ENCODE measurements around the gene TOLLIP.

TOLLIP gene

GRCh38 chr11:1232021-1232882, 77.2 kb downstream of the TOLLIP start:
- DNase-seq (ENCODE audit: low read depth in 2 of 2), result no peak

DNA sequence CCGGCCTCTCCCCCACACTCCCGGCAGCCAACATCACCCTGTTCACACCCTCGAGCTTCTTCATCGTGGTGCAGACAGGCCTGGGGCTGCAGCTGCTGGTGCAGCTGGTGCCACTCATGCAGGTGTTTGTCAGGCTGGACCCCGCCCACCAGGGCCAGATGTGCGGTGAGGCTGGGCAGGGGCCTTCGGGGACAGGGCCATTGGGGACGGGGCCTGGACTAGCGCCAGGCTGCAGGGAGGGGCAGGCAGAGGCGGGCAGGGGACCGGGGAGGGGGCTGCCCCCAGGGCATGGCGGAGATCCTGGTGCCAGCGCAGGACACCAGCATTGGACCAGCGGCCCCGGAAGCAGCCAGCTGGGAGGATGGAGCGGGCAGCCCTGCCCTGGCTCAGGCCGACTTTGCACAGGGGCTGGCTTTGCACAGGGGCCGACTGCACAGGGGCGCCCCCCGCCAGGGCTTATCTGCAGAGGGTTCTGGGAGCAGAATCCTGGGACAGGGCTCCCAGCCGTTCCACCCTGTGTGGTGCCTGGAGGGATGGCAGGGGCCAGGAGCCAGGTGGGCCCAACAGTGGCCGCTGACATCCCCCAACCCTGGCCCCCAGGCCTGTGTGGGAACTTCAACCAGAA, 77.9 kb downstream of the TOLLIP start:
- no peak for DNase-seq (ENCODE audit: low read depth in 2 of 2)

DNA sequence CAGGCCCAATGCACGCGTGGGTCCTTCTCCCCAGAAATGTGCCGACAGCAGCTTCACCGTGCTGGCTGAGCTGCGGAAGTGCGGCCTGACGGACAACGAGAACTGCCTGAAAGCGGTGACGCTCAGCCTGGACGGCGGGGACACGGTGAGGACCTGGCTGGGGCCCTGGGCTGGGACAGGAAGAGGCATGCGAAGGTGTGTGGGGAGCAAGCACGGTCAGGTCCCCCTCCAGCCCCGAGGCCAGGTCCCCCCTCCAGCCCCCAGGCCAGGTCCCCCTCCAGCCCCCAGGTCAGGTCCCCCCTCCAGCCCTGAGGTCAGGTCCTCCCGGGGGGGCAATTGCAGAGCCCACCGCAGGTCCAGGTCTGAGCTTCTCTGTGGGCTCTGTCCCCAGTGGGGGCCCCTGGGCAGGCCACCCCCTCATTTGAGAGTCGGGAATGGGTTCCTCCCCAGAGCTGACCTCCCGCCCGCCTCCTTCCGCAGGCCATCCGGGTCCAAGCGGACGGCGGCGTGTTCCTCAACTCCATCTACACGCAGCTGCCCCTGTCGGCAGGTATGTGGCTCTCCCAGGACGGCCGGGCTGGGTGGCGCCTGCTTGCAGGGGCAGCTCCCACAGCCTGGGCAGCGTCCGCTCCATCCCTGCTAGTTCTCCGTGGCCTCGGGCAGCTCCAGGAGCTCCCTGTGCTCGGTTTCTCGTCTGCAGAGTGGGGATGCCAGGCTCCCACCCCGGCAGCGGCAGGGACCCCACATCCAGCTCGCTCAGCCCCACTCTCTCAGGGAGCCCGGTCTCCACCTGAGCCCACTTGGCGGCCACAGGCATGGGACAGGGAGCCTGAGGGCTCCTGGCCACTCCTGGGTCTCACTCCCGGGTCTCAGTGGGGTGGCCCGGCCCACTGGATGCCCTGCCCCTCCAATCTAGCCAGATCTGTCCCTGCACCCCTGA, 78.7 kb downstream of the TOLLIP start:
- no peak for DNase-seq (ENCODE audit: low read depth in 2 of 2)

GRCh38 chr11:1230121-1230455, 79.3 kb downstream of the TOLLIP start:
- DNase-seq (ENCODE audit: low read depth in 2 of 2), result no peak

DNA sequence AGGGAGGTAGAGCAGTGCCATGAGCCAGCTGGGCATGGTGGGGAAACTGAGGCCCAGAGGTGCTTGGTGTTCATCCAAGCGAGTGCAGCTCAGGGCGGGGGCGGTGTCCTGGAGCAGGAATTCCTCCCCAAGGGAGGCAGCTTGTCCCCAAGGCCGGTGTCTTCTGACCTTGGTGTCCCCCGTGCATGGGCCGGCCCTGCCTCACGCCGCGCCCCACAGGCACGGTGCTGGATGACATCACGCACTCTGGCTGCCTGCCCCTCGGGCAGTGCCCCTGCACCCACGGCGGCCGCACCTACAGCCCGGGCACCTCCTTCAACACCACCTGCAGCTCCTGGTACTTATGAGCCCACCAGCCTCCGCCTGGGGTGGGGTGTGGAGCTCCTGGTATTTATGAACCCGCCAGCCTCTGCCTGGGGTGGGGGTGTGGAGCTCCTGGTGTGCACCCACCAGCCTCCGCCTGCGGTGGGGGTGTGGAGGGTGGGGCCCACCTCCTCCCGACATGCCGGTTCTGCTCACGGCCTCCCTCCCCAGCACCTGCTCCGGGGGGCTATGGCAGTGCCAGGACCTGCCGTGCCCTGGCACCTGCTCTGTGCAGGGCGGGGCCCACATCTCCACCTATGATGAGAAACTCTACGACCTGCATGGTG, 79.8 kb downstream of the TOLLIP start:
- no peak for DNase-seq (ENCODE audit: low read depth in 2 of 2)

DNA sequence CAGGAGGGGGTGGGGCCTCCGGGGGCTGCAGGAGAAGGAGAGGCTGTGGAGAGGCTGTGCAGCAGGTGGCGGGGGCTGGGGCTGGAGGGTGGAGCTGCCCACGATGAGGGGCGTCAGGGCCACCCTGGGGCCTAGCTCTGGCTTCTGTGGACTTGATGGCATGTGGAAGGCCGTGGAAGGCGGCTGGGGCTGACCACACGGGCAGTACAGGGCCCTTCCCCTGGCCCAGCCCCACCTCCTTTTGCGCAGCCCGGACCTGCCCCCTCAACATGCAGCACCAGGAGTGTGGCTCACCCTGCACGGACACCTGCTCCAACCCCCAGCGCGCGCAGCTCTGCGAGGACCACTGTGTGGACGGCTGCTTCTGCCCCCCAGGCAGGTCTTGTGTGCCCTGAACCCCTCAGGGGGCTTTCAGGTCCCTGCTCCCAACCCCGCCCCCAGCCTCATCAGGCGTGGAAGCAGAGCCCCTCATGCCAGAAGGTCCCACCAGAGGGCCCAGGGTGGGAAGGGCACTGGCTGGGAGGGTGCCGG, 80.4 kb downstream of the TOLLIP start:
- no peak for DNase-seq (ENCODE audit: low read depth in 2 of 2)

- DNase-seq (ENCODE audit: low read depth in 2 of 2), result no peak
Measured at GRCh38 chr11:1228101-1228821, 81.2 kb downstream of the TOLLIP start.

DNA sequence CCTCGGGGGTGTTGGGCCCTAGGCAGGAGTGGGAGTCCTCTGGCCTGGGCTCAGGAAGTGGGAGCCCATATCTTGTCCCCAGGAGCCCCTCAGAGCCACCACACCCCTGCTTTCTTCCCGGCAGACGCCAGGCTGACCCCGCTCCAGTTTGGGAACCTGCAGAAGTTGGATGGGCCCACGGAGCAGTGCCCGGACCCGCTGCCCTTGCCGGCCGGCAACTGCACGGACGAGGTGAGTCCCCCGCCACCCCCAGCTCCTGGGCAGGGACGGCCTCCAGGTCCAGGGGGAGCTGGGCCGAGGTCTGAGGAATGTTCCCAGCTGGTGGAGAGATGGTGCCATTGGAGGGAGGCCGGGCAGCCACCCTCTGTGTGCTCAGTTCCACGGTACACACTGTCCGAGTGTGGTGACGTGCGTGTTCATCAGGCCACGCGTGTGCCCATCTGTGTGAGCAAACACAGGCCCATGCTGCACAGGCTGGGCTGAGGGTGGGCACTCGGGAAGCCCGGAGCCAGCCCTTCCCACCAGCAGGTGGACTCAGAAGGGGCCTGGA, 81.8 kb downstream of the TOLLIP start:
- DNase-seq (ENCODE audit: low read depth in 2 of 2), result no peak

- DNase-seq (ENCODE audit: low read depth in 2 of 2), result no peak
Measured at GRCh38 chr11:1226986-1227550, 82.4 kb downstream of the TOLLIP start.

- no peak for DNase-seq (ENCODE audit: low read depth in 2 of 2)
Measured at GRCh38 chr11:1226226-1226985, 83.0 kb downstream of the TOLLIP start.

DNA sequence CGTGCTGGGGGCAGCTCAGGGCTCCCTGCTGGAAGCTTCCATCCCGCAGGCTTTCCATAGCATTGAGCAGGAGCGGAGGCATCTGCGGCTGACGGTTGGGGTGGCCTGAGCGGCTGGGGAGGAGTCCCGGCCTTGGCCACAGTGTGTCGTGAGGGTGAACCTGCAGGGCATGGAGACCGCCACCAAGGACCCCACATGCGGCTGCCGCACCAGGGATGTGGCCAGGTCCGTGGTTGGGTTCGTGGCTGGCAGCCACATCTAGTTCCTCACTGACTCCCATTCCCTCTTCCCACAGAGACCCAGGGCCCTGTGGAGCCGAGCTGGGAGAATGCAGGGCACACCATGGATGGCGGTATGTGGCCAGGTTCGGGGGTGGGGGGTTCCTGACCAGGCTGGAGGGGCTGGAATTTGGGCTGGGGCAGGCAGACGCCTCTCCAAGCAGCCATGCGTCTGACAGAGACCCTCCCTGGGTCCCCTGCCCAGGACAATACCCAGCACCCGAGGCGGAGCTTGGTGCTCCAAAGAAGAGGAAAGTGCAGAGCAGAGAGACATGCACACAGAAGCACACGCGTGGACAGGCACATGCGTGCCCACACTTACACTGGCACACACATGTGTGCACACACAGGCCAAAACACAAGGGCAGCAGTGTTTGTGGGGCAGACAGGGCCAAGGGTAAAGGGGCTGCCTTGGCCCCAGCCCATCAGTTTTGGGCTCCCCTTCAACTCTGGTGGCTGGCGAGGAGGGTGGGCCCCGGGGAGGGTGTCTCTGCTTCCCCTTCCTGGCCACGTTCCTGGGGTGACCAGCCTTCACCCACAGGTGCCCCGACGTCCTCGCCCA, 83.8 kb downstream of the TOLLIP start:
- DNase-seq (ENCODE audit: low read depth in 2 of 2), result no peak

- no peak for DNase-seq (ENCODE audit: low read depth in 2 of 2)
Measured at GRCh38 chr11:1224491-1225385, 84.7 kb downstream of the TOLLIP start.
